HG02870 (cell line): ENCODE results near the gene UBE2R2.
"Not testable (repeated sequence)": the region's sequence is repeated elsewhere in the genome, so short reads cannot be mapped to it uniquely, and the experiment has no call there.

ENCODE experiments used
- ATAC-seq: cut with Tn5 transposase; IDR thresholded peaks from one replicate; pipeline ENCODE4 v1.9.1; 2021; ENCODE audit warnings: mild to moderate bottlenecking, moderate library complexity; ENCODE audit not compliant: unreplicated experiment

UBE2R2 gene

GRCh38 chr9:33836261-33836660 is 19.3 kb downstream of the UBE2R2 start:
- not testable (repeated sequence) for ATAC-seq

- no peak for ATAC-seq
Measured at GRCh38 chr9:33837138-33837537, 20.2 kb downstream of the UBE2R2 start.

GRCh38 chr9:33840381-33840780 is 23.4 kb downstream of the UBE2R2 start:
- ATAC-seq, result no peak

GRCh38 chr9:33843312-33843961 is 26.5 kb downstream of the UBE2R2 start:
- ATAC-seq, result no peak

GRCh38 chr9:33846231-33846630 is 29.3 kb downstream of the UBE2R2 start:
- no peak for ATAC-seq

- ATAC-seq, result not testable (repeated sequence)
Measured at GRCh38 chr9:33847894-33848205, 30.9 kb downstream of the UBE2R2 start.

GRCh38 chr9:33850267-33850629 is 33.3 kb downstream of the UBE2R2 start:
- no peak for ATAC-seq

GRCh38 chr9:33850677-33851076 is 33.7 kb downstream of the UBE2R2 start:
- no peak for ATAC-seq

GRCh38 chr9:33851301-33851700 is 34.3 kb downstream of the UBE2R2 start:
- no peak for ATAC-seq

GRCh38 chr9:33852216-33852826 is 35.4 kb downstream of the UBE2R2 start:
- ATAC-seq, result no peak

GRCh38 chr9:33856247-33856646 is 39.3 kb downstream of the UBE2R2 start:
- no peak for ATAC-seq

GRCh38 chr9:33858423-33858822 is 41.5 kb downstream of the UBE2R2 start:
- no peak for ATAC-seq

GRCh38 chr9:33860200-33860871 is 43.4 kb downstream of the UBE2R2 start:
- no peak for ATAC-seq

GRCh38 chr9:33861917-33862453 is 45.0 kb downstream of the UBE2R2 start:
- ATAC-seq, result no peak

- ATAC-seq, result not testable (repeated sequence)
Measured at GRCh38 chr9:33863027-33863426, 46.1 kb downstream of the UBE2R2 start.

- no peak for ATAC-seq
Measured at GRCh38 chr9:33867747-33868439, 50.9 kb downstream of the UBE2R2 start.

GRCh38 chr9:33868440-33868973 is 51.5 kb downstream of the UBE2R2 start:
- ATAC-seq, result no peak

GRCh38 chr9:33869243-33869642 is 52.3 kb downstream of the UBE2R2 start:
- ATAC-seq, result not testable (repeated sequence)

- no peak for ATAC-seq
Measured at GRCh38 chr9:33877727-33878489, 60.9 kb downstream of the UBE2R2 start.

- ATAC-seq, result no peak
Measured at GRCh38 chr9:33878691-33879366, 61.9 kb downstream of the UBE2R2 start.
